NCI-H82 treated with DMSO at 0.1 percent for 48 hours (cell line): ENCODE data around the gene CALML4.
"Not testable (repeated sequence)": the region's sequence is repeated elsewhere in the genome, so short reads cannot be mapped to it uniquely, and the experiment has no call there.

Source experiments
- DNase-seq: peaks from one replicate; lab custom pipeline; 2025; ENCODE audit not compliant: unreplicated experiment; lab: John Stamatoyannopoulos, UW

The CALML4 gene

DNA sequence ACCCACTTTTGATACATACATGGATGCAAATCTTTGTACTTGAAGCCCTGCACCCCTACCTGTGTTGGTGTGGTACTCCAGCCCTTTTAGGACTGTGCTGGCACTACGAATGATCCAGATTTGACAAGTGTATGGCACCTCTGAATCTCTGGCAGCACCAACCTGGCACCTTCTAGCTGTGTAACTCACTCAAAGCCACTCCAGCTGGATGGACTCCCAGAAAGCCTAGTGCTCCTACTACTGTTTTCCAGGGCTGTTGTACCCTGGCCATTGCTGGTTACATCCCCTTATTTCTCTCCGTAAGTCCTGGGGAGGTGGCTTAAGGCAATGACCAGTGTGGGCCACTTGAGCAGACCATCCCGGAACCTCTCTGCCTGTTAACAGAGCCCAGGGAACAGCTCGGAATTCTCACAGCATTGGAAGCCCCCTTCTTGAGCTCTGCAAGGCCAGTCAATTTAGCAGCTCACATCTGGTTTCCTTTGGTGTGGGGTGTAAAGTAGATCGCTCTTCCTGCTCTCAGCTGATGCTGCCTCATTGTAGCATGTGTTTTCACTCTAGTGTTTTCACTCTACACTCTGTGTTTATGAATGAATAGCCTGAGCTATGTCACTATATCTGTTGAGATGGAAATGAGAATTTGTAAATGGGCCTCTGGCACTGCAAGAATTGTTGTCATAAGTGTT, 12.2 kb downstream of the CALML4 start:
- DNase-seq, result no peak

DNA sequence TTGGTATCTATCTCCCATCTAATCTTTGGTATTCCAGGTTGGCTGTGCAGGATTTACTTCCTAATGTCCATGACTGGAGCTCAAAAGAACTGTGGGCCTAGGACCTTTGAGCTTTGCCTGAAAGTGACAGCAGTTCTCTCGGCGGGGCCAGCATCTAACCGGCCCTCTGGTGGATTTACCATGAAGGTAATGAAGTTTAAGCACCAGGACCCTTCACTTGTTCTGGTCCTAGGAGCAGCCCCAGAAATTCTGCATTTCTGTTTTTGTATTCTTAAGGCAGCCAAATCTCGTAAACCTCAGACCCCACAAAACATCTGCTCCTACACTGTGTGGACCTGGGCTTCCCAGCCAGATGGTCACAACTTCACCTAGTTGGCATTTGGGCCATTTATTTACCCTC, 13.0 kb downstream of the CALML4 start:
- no peak for DNase-seq

DNA sequence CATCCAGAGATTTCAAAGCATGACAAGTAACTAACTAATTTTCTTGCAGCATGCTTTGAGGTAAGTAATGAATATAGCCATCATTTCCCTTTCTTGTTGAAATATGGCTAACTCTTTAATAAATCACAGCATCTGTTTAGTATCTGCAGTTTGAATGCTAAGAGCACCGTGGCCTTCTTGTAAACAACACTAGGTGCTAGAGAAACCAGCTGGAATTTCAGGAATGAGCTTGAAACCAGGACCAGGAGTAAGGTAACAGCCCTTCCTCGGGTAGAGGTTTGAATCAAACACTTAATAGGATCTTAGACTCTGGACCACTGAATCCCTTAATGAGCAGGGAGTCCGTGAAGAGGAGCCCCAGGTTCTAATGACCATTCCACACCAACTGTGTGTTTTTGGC, 13.6 kb downstream of the CALML4 start:
- DNase-seq, result peak; percentile 23

DNA sequence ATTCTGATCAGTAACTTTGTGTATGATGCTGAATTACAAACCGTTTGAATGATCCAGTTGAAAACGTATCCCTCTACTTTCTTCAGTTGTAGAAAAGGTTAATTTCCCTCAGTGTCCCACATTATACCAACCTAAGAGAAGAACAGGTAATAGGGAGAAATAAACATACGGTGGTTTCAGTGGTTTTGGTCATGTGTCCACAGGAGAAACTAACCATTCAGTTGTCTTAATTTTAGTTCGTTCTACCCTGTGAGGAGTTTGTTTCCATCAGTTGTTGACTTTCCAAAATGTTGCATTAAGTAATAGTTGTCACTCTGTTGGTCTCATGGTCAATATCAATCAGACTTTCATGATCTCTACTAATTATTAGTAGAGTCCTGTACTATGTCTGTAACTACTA, 15.1 kb downstream of the CALML4 start:
- DNase-seq, result no peak

DNA sequence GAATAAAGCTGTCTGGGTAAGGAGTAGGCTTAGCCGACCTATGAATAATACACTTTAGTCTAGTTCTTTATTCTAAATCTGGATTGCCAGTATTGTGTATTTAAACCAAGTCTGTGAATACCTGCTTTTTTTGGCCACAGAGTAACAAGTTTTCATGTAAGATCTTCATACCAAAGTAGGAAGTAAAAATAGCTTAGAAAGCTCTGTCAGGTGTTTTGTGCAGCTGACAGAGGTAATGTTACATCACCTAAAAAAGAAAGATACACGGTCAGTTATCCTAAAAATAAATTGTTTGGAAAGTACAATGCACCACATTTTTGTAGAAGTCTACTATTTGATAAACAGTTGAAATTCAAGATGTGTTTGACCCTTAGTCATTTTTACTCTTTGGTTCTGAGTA, 16.5 kb downstream of the CALML4 start:
- DNase-seq, result no peak

DNA sequence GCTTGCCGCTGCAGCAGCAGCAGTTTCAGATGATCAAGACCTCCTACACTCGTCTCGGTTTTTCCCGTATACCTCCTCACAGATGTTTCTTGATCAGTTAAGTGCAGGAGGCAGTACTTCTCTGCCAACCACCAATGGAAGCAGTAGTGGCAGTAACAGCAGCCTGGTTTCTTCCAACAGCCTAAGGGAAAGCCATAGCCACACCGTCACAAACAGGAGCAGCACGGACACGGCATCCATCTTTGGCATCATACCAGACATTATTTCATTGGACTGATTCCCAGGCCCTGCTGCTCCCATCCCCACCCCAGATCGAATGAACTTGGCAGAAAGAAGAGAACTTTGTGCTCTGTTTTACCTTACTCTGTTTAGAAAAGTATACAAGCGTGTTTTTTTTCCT, 17.6 kb downstream of the CALML4 start:
- DNase-seq, result no peak

DNA sequence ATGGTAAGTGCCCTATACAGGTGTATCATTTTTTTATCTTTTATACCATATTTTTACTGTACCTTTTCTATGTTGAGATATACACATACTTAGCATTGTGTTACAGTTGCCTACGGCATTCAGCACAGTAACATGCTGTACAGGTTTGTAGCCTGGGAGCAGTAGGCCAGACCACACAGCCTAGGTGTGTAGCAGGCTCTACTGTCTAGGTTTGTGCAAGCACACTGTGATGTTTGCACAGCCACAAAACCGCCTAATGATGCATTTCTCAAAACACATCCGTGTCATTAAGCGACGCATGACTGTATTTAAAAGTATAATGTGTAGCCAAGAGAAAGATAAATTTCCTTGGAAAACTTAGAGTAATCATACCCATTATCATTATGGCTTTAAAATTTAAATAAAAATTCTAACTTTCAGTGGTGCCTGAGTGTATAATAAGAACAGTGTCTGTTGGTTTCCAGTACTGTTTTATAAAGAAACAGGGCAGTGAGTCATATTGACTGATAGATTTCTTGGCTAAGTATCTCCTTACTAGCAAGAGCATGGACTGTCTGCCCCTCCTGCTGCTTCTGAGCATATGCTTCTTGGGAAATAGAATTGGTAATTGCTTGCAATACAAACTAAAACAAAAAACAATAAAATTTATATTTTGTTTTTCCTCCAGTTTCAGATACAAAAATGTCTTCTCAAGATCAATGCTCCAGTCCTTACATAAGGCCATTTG, 18.3 kb downstream of the CALML4 start:
- DNase-seq, result no peak

DNA sequence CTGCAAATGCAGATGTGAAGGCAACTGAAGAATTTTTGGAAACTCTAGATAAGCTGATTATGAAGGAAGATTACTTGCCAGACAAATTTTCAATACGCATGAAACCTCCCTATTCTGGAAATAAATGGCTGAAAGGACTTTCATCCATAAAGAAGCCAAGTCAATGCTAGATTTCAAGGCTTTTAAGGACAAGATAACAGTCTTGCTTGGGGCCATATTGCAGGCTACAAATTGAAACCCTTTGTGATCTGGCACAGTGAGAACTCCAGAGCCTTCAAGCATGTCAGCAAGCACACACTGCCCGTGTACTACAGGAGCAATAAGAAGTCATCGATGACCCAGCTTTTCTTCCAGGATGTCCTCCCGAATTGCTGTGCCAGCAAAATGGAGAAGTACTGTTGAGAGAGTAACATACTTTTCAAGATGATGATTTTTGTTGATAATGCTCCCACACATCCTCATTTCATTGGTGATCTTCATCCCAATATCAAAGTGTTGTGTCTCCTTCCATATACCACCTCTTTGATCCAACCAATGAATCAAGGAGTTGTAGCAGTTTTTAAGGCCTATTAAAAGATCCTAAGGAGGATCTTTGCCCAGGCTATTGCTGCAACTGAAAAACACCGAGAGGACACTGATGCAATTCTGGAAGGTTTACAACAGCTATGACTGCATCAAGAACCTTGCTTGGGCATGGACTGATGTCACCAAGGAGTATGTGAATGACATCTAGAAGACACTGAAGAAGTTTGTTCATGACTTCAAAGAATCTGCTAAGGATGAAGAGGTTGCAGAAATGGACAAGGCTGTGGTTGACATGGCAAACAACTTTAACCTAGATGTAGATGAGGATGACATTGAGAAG, 20.3 kb downstream of the CALML4 start:
- no peak for DNase-seq

DNA sequence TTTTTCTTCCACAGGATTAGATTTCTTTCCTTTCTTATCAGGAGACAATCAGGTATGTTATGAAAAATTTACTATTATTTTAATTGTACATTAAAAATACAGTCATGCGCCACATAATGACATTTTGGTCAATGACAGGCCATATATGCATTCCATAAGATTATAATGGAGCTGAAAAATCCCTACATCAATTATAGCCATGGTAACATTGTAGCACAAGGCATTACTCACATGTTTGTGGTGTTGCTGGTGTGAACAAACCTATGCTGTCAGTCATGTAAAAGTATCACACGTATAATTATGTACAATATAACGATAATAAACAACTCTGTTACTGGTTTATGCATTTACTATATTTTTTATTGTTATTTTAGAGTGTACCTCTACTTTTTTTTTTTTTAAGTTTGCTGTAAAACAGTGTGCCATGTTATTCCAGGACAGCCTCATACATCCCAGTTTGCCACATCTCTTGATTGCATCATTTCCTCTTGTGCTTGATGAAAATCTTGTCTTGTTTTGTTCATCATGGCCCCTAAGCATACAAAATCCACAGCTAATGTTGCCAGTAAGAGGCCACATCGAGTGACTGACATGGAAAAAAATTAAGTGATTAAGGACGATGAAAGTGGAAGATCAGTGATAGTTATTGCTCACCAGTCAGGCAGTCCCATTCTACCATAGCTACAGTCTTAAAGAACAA, 21.4 kb downstream of the CALML4 start:
- DNase-seq, result no peak

DNA sequence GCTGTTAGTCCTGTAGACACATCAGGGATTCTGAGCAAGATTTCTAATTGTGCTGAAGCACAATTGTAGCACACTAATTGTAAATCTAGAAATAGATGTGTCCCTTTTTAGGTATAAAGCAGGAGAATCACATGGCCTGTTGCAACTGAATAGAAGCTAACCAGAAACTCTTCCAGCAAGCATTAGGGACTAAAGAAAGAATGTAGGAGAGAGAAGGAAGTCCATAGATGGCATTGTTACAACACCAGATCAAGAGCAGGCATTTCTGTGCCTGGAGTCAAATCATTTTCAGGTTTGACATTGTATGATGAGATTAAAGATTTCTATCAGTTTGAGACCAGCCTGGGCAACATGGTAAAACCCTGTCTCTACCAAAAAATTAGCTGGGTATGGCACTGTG, 27.4 kb downstream of the CALML4 start:
- DNase-seq, result no peak

DNA sequence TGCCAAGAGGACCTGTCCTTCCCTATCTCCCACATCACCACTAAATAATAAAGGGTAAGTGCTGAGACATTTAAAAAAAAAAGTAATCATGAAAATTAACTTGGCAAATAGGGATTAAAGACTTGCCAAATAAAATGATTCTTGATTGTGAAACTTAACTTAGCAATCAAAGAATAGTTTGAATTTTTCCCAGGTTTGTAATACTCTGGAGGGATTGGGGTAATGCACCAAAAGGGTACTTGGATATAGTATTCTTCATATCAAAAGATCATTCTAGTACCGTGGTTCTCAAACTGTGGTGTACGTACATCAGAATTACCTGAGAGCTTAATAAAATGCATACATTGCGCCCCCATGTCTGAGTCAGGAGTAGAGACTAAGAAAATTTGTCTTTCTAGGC, 28.5 kb downstream of the CALML4 start:
- DNase-seq, result no peak

DNA sequence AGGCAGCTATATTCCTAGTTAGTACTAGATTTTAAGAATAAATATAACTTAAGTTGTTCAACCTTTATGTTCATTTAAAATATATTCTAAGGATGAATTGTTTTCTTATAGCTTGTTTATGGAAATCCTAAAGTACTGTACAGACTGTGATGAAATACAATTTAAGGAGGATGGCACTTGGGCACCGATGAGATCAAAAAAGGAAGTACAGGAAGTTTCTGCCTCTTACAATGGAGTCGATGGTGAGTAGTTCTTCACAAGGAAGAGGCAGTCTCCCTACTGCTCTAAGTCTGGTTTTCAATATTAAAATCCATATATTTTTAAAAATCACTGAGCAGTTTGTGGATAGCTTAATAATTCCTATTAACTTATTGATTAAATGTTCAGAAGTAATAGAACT, 29.6 kb downstream of the CALML4 start:
- DNase-seq, result no peak

DNA sequence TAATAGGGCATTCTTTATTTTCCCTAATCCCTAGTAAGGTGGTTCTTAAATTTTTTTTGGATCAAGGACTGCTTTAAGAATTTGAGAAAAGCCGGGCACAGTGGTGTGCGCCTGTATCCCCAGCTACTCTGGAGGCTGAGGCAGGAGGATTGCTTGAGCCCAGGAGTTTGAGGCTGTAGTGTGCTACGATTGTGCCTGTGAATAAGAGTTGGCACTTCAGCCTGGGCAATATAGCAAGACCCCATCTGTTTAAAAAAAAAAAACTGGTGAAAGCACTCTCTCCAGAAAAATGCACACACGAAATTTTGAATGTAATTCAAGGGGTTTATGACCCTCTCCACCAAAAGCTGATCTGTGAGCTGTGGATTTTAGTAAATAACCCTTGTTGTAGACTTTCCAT, 32.0 kb downstream of the CALML4 start:
- DNase-seq, result no peak

DNA sequence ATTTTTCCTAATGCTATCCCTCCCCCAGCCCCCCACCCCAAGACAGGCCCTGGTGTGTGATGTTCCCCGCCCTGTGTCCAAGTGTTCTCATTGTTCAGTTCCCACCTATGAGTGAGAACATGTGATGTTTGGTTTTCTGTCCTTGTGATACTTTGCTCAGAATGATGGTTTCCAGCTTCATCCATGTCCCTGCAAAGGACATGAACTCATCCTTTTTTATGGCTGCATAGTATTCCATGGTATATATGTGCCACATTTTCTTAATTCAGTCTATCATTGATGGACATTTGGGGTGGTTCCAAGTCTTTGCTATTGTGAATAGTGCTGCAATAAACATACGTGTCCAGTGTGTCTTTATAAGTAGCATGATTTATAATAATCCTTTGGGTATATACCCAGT, 33.1 kb downstream of the CALML4 start:
- not testable (repeated sequence) for DNase-seq

DNA sequence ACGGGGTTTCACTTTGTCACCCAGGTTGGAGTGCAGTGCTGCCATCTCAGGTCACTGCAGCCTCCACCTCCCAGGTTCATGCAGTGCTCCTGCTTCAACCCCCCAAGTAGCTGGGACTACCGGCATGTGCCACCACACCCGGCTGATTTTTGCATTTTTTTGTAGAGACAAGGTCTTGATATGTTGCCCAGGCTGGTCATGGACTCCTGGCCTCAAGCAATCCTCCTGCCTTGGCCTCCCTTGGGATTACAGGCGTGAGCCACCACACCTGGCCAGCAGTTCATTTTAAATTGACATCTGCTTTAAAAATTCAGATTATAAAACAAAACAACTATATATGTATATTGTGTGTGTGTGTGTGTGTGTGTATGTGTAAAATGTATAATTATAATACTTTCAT, 38.3 kb downstream of the CALML4 start:
- no peak for DNase-seq

DNA sequence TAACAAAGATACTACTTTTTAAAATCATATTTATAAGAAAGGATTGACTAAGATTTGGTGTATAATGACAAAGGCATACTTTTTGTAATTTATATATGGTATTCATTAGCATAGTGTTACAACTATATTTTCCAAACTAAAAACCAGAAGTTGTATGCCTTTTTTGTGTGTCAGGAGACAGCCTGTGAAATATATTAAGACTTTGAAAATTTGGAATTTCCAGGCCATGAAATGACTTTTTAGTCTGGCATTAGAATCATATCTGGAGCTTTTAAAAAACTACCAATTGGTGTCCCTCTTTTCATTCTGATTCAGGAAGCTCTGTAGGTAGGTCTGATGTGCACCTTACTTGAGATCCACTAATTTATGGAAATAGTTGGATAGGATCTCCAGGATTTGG, 41.9 kb downstream of the CALML4 start:
- DNase-seq, result no peak

DNA sequence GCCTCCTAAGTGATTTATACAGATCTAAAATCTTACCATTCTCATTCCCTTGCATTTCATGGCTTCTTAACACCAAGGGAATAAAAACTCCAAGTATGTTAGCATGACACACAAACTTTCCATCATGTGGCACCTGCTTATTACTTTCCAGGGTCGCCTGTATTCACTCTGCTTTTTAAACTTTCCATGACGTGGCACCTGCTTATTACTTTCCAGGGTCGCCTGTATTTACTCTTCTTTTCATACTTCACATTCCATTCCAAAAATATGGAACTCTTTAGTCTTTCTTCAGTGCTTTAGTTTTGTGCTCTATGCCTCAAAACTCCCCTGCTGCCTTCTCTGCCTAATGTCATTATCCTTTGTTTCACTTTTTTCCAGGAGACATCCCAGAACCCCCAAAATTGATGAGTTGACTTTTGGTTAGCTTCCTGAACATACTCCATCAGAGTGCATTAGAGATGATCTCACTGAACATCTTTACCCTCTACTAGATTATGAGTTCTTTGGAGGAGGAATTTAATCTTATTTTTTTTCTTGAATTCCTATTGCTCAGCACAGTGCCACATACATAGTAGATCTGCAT, 47.0 kb downstream of the CALML4 start:
- no peak for DNase-seq

DNA sequence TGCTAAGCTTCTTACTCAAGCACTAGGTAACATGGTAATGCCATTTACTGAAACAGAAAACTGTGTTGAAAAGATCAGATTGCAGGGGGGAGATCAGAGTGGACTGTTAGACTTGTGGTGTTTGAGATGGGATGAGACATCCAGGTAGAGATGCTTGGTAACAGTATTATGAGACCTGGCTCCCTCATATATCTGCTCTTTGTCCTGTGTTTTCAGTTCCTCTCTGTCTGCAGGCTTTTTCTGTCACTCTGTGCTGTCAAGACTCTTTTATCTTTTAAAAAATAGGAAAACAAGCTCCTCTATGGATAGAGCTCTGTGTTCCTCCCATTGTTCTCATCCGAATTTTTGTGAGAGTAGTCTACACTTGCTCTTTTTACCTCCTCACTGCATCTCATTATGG, 48.1 kb downstream of the CALML4 start:
- DNase-seq, result no peak

DNA sequence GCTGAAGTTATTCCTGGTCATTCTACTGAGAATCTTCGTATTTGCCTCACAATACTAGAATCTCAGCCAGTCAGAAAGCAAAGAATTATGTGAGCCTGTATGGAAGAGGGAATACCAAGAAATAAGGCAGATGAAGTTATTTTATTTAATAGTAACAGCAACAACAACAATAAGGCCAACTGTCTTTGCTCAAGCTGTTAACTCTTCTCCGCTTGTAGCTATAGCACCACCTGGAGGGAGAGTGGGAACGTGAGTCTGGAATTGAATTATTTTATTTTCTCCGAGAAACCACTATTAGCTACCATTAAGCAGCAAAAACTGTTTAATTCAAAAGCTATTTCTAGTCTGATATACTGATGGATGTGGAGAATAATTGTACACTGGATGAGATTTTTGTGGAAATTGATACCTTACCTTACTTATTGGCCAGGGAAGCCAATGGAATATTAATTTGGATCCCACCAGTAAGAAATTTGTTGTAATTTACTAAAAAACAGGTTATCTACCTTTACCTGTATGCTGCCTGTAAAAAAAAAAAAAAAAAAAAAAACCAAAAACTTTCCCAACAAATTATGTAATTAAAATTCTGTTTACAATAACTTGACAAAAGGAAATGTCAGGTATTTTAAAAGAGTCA, 50.1 kb downstream of the CALML4 start:
- peak; percentile 18 for DNase-seq

DNA sequence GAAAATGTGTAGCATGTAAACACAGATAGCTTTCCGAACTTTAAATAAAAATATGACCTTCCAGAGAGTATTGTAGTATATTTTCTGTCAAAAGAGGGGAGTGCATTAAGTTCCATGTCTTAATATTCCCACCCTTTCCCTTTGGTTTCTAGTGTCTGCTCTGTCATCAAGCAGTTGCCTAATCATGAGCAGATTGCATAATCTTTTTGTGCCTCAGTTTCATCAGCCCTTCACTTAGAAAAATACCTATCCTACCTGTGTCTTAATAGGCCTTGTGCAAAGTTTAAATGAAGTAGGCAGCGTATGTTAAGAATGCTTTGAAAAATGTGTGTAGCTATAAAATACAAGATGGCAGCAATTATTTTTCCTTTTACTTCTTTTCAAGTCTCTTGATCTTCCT, 52.8 kb downstream of the CALML4 start:
- no peak for DNase-seq

DNA sequence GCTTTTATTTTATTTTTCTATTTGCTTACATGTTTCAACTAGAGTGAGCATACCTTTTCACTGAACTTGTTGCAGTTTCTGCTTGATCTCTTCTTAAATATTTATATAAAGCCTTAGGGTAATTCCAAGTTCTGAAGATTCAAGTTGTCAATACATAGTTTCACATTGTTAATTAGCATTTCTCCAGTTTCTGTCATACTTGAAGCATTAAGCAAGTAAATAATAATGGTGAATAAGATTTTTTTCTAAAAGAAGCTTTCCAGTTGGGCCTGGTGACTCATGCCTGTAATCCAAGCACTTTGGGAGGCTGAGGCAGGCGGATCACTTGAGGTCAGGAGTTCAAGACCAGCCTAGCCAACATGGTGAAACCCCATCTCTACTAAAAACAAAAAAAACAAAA, 53.9 kb downstream of the CALML4 start:
- DNase-seq, result no peak
